Activated naive CD4-positive, alpha-beta T cell treated with anti-CD3 and anti-CD28 coated beads, Interleukin-2, amount 50 U/mL, for 72 hours (primary cell): Measurements from ENCODE around the gene TEC. TPM values are rescaled to one million over a fixed set of nuclear protein-coding genes. Genes with fewer than 3 reads are reported as not detected.
"Not testable (repeated sequence)": the region's sequence is repeated elsewhere in the genome, so short reads cannot be mapped to it uniquely, and the experiment has no call there.

ENCODE experiments used
- ATAC-seq, 2 donors: fragments of 150-1000 bp; cut with Tn5 transposase; 2 replicates each; pipeline ENCODE4 v1.10.0; 2021; ENCODE audit warnings: mild to moderate bottlenecking in 2 of 2, moderate library complexity in 2 of 2
- DNase-seq, 2 donors: peaks; one replicate each; pipeline ENCODE4 v3.0.0; 2021 to 2022; ENCODE audit warnings: low spot score in 2 of 2
- H3K27ac Mint-ChIP-seq, 2 donors: one replicate each; pipeline ENCODE4 v1.8.0; 2022; ENCODE audit warnings: mild to moderate bottlenecking in 2 of 2, mixed read lengths in 2 of 2
- H3K36me3 Mint-ChIP-seq, 2 donors: one replicate each; pipeline ENCODE4 v1.8.0; 2022; ENCODE audit warnings: mixed read lengths in 2 of 2
- H3K9me3 Mint-ChIP-seq, 2 donors: one replicate each; pipeline ENCODE4 v1.8.0; 2022; ENCODE audit warnings: mixed read lengths in 2 of 2
- total RNA-seq, 2 donors: library from RNA; stranded (reverse); gene quantifications; one replicate each; pipeline ENCODE4 v1.2.3, GENCODE V29; 2022

The TEC gene
- total RNA-seq, 2 donors from 2014 or later, result 4.3 to 8.3 TPM

GRCh38 chr4:48226199-48226598, 43.4 kb downstream of the TEC start:
- no peak overlapping the region for H3K27ac Mint-ChIP-seq
- H3K9me3 Mint-ChIP-seq, result no peaks in the 10 kb centered on the region
- ATAC-seq (no peak), DNase-seq (no peak)
- peaks cover 0 to 5% of the 10 kb centered on the region in 2 donors for H3K36me3 Mint-ChIP-seq

GRCh38 chr4:48225368-48226141, 44.1 kb downstream of the TEC start:
- no peaks in the 10 kb centered on the region for H3K9me3 Mint-ChIP-seq
- DNase-seq, result no peak
- peak overlapping the region in 1 of 2 donors; percentile 65 for H3K27ac Mint-ChIP-seq
- H3K36me3 Mint-ChIP-seq, result peaks cover 0 to 5% of the 10 kb centered on the region in 2 donors
- no peak for ATAC-seq

- no peak overlapping the region for H3K27ac Mint-ChIP-seq
- ATAC-seq (no peak), DNase-seq (no peak)
- peaks cover 0 to 5% of the 10 kb centered on the region in 2 donors for H3K36me3 Mint-ChIP-seq
- H3K9me3 Mint-ChIP-seq, result no peaks in the 10 kb centered on the region
Observed at GRCh38 chr4:48224606-48225005, 45.0 kb downstream of the TEC start.

DNA sequence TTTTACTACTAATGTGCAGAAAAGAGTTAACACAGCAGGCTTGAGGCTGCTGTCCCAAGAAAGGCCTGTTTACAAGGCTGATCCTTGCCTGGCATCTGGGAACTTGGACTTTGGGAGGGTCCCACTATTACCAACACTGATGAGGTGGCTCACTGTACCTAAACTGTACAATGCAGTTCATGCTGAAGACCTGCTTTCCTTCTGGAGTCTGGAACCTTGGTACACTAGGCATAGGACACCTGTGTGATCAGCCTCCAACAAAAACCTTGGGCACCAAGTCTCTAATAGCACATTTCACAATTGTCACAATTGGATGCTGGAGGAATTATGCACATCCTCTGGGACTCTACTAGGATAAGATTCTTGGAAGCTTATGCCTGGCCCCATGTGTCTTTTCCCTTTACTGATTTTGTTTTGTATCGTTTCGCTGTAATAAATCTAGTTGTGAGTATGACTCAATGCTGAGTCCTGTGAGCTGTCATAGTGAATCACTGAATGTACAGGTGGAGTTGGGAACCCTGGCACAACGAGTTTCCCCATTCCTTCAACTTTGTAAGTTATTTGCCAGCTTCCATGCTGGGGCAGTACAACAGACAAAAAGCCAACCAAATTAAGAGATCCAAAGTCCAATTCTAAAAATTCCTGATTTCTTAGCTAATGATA, 45.9 kb downstream of the TEC start:
- no peaks in the 10 kb centered on the region for H3K9me3 Mint-ChIP-seq
- peaks cover 0 to 5% of the 10 kb centered on the region in 2 donors for H3K36me3 Mint-ChIP-seq
- ATAC-seq (no peak), DNase-seq (no peak)
- no peak overlapping the region for H3K27ac Mint-ChIP-seq

- ATAC-seq (no peak), DNase-seq (no peak)
- Mint-ChIP-seq H3K9me3 (no peaks in the 10 kb centered on the region), H3K27ac (no peak overlapping the region), H3K36me3 (peaks cover 0 to 5% of the 10 kb centered on the region in 2 donors)
Observed at GRCh38 chr4:48222491-48222890, 47.1 kb downstream of the TEC start.

DNA sequence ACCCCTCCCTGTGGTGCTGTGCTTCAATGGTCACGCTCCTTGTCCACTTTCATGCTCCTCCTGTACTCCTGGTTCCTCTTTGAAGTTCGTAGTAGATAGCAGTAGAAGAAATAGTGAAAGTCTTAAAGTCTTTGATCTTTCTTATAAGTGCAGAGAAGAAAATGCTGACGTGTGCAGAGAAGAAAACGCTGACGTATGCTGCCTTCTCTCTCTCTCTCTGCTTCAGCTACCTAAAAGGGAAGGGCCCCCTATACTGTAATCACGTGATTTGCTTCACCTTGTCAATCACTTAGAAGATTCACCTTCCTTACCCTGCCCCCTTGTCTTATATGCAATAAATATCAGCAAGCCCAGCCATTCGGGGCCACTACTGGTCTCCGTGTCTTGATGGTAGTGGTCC, 50.2 kb downstream of the TEC start:
- H3K36me3 Mint-ChIP-seq, H3K9me3 Mint-ChIP-seq, ATAC-seq, DNase-seq, H3K27ac Mint-ChIP-seq: not testable (repeated sequence)

DNA sequence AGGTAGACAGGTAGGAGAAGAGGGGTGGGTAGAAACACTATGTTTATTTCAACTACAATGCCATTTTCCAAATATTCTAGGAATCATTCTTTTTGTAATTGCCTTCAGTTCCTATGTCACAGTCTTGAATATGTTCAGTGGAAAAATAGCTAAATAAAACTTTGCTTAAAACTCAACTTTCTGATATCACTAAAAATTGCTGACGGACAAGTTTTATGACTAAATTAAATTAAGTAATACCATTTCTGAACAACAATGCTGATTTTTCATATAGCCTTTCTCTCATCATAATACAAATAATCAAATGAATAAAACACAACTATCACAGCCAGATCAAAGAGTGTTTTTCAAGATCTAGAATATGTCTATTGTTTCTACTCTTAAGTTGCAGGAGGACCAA, 53.1 kb downstream of the TEC start:
- no peak overlapping the region for H3K27ac Mint-ChIP-seq
- no peaks in the 10 kb centered on the region for H3K9me3 Mint-ChIP-seq
- H3K36me3 Mint-ChIP-seq, result no peaks in the 10 kb centered on the region
- DNase-seq, result no peak
- no peak for ATAC-seq

DNA sequence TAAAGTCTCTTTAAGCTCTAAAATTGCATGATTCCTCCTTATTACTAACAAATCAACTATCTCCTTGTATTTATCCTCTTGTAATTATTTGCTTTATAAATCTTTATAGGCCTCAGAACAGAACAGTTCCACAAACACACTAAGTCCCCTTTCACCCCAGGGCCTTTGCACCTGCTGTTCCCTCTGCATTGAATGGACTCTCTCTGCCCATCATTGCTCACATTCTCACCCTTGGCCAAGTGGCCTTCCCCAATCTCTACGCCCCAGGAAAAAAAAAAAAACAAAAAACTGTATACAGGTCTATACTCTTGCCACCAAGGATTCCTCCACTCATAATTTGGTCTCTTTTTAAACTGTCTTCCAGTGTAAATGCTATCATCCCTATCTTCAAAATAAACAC, 53.7 kb downstream of the TEC start:
- ATAC-seq (no peak), DNase-seq (no peak)
- Mint-ChIP-seq H3K36me3 (no peaks in the 10 kb centered on the region), H3K27ac (no peak overlapping the region), H3K9me3 (no peaks in the 10 kb centered on the region)

GRCh38 chr4:48212165-48212564, 57.5 kb downstream of the TEC start:
- Mint-ChIP-seq H3K9me3 (no peaks in the 10 kb centered on the region), H3K27ac (no peak overlapping the region), H3K36me3 (no peaks in the 10 kb centered on the region)
- DNase-seq (no peak), ATAC-seq (peak in 1 of 2 donors; percentile 44)

GRCh38 chr4:48210966-48211328, 58.7 kb downstream of the TEC start:
- ATAC-seq (no peak), DNase-seq (no peak)
- no peaks in the 10 kb centered on the region for H3K9me3 Mint-ChIP-seq
- H3K36me3 Mint-ChIP-seq, result no peaks in the 10 kb centered on the region
- no peak overlapping the region for H3K27ac Mint-ChIP-seq

- H3K27ac Mint-ChIP-seq, result no peak overlapping the region
- peaks cover 0 to 5% of the 10 kb centered on the region in 2 donors for H3K36me3 Mint-ChIP-seq
- DNase-seq, result no peak
- ATAC-seq, result no peak
- H3K9me3 Mint-ChIP-seq, result peaks cover 0 to 7% of the 10 kb centered on the region in 2 donors
Observed at GRCh38 chr4:48205626-48206025, 64.0 kb downstream of the TEC start.

DNA sequence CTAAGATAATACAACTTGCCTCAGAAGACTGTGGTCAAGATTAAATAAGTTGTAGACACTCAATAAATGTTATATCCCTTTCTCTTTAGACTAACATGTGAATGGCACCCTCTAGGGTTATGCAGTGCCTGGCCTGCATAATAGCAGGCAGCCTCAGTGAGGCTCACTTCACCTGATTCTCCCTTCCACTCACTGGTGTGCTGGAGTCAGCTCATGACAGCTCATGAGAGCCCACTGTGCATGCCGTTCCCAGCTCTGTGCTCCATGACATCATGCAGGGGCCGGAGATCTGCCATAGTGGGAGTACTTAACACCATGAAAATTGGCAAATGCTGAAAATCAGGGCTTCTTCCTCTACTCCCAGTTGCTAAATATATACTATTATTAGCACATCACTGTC, 64.5 kb downstream of the TEC start:
- ATAC-seq (no peak), DNase-seq (no peak)
- H3K36me3 Mint-ChIP-seq, result peaks cover 0 to 5% of the 10 kb centered on the region in 2 donors
- peaks cover 0 to 7% of the 10 kb centered on the region in 2 donors for H3K9me3 Mint-ChIP-seq
- H3K27ac Mint-ChIP-seq, result no peak overlapping the region

DNA sequence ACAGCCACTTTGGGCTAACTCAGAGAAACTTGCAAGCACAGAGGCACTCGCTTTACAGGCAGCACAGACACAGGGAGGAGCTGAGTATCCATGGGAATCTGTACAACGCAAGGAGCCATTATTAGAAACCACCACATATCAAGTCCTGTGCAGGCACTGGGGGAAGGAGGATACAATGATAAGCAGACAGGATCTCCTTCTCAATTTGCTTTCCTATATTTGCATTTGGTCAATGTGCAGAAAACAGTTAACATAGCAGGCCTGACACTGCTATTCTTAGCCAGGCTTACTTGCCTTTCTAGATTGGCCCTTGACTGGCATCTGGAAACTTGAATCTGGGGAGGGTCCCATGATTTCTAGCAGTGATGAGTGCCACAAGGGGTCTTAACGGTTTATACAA, 65.8 kb downstream of the TEC start:
- DNase-seq (no peak), ATAC-seq (no peak)
- Mint-ChIP-seq H3K36me3 (peaks cover 0 to 5% of the 10 kb centered on the region in 2 donors), H3K27ac (no peak overlapping the region), H3K9me3 (peaks cover 0 to 7% of the 10 kb centered on the region in 2 donors)

DNA sequence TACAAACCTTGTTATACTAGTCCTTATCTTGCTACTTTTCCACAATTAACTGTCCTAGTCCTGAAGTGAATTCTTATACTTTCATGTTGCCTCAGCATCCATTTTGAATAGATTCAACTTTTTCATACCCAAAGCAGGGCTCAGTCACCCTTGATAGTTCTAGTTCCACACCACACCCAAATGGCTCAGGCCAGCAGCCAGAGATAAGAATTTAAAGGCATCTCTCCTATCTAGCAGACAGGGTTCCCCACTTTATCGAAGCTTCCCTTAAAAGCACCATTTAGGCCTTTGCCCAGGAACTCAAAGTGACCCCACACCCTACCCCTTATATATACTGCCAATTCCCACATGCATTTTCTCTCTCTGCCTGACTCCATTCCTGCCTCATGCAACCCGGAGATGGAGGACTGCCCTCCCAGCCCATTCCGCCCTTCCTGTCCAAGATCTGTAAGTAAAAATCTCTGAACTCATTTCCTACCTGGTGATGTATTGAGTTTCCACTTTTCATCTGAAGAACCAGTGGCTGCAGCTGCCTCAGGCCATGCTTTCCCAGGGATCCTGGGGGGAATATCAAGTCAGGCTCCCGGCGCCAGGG, 71.9 kb downstream of the TEC start:
- DNase-seq (no peak), ATAC-seq (no peak)
- H3K36me3 Mint-ChIP-seq, result peaks cover 0 to 5% of the 10 kb centered on the region in 2 donors
- H3K27ac Mint-ChIP-seq, result peak overlapping the region in 1 of 2 donors; percentile 62
- peaks cover 0 to 7% of the 10 kb centered on the region in 2 donors for H3K9me3 Mint-ChIP-seq

GRCh38 chr4:48196758-48197504, 72.7 kb downstream of the TEC start:
- no peak for ATAC-seq
- no peak for DNase-seq
- Mint-ChIP-seq H3K9me3 (peaks cover 0 to 7% of the 10 kb centered on the region in 2 donors), H3K27ac (no peak overlapping the region), H3K36me3 (peaks cover 0 to 5% of the 10 kb centered on the region in 2 donors)

DNA sequence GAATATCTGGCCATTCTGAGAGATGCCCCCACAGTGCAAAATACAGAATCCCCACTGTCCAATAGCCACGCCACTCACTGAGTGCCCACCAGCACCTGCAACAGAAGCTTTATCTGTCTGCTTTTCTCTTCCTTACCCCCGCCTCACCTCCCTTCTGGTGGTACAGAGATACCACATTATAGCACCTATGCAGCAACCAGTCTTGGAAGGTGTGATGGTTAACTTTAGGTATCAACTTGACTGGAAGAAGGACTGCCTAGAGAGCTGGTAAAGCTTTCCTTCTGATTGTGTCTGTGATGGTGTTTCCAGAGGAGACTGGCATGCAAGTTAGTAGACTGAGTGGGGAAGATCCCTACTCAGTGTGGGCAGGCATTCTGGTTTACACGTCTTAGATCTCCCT, 73.8 kb downstream of the TEC start:
- DNase-seq, result no peak
- H3K9me3 Mint-ChIP-seq, result peaks cover 0 to 2% of the 10 kb centered on the region in 2 donors
- no peaks in the 10 kb centered on the region for H3K36me3 Mint-ChIP-seq
- peak overlapping the region in 1 of 2 donors; percentile 33 for H3K27ac Mint-ChIP-seq
- ATAC-seq, result peak; percentile 20 to 29

GRCh38 chr4:48195374-48195773, 74.3 kb downstream of the TEC start:
- ATAC-seq (peak in 1 of 2 donors; percentile 62), DNase-seq (no peak)
- no peak overlapping the region for H3K27ac Mint-ChIP-seq
- H3K9me3 Mint-ChIP-seq, result no peaks in the 10 kb centered on the region
- no peaks in the 10 kb centered on the region for H3K36me3 Mint-ChIP-seq
